Neural progenitor cell (in vitro differentiated cells): Measurements from ENCODE around the gene STAT5B. TPM values are rescaled to one million over a fixed set of nuclear protein-coding genes. Genes with fewer than 3 reads are reported as not detected.

ENCODE experiments used
- DNase-seq: peaks from one replicate; pipeline ENCODE4 v3.0.0-alpha.2; 2016; ENCODE audit warnings: low spot score
- H2AFZ ChIP-seq: fragments of 200-600 bp; sonication (generic); replicated peaks from 2 replicates; pipeline ENCODE4 v1.6.1; 2016; ENCODE audit warnings: antibody characterized with exemption
- H3F3A ChIP-seq: fragments of 200-600 bp; sonication (generic); 2 replicates; pipeline ENCODE4 v1.6.1; 2016; ENCODE audit warnings: antibody characterized with exemption, low read depth
- H3K27ac ChIP-seq: fragments of 200-600 bp; sonication (generic); 2 replicates; pipeline ENCODE4 v1.5.1; 2016; ENCODE audit warnings: mild to moderate bottlenecking
- H3K27me3 ChIP-seq: fragments of 200-600 bp; sonication (generic); 2 replicates; pipeline ENCODE4 v1.6.1; 2016; ENCODE audit warnings: mild to moderate bottlenecking, moderate library complexity
- H3K36me3 ChIP-seq: fragments of 200-600 bp; sonication (generic); 2 replicates; pipeline ENCODE4 v1.5.1; 2016
- H3K4me1 ChIP-seq: fragments of 200-600 bp; sonication (generic); 2 replicates; pipeline ENCODE4 v1.6.1; 2016; ENCODE audit warnings: mixed run types
- H3K4me2 ChIP-seq: fragments of 200-600 bp; sonication (generic); 2 replicates; pipeline ENCODE4 v1.6.1; 2016
- H3K4me3 ChIP-seq: fragments of 200-600 bp; sonication (generic); 2 replicates; pipeline ENCODE4 v1.5.1; 2016
- H3K79me2 ChIP-seq: fragments of 200-600 bp; sonication (generic); 2 replicates; pipeline ENCODE4 v1.6.1; 2016; ENCODE audit warnings: low read depth
- H3K9ac ChIP-seq: fragments of 200-600 bp; sonication (generic); 2 replicates; pipeline ENCODE4 v1.6.1; 2016
- H3K9me3 ChIP-seq: fragments of 200-600 bp; sonication (generic); 2 replicates; pipeline ENCODE4 v1.5.1; 2016; ENCODE audit warnings: low read depth
- H4K20me1 ChIP-seq: fragments of 200-600 bp; sonication (generic); 2 replicates; pipeline ENCODE4 v1.6.1; 2016; ENCODE audit warnings: low read depth
- H3K27ac Mint-ChIP-seq: 3 replicates; pipeline ENCODE4 v1.8.0; 2021; ENCODE audit warnings: mixed read lengths
- H3K27me3 Mint-ChIP-seq: 2 replicates; pipeline ENCODE4 v1.8.0; 2022; ENCODE audit warnings: low read depth, mild to moderate bottlenecking, inconsistent platforms, moderate library complexity, mixed read lengths; ENCODE audit not compliant: insufficient read depth
- H3K36me3 Mint-ChIP-seq: 3 replicates; pipeline ENCODE4 v1.8.0; 2021; ENCODE audit warnings: mixed read lengths
- H3K4me1 Mint-ChIP-seq: 3 replicates; pipeline ENCODE4 v1.8.0; 2021; ENCODE audit warnings: mixed read lengths
- H3K4me3 Mint-ChIP-seq: 3 replicates; pipeline ENCODE4 v1.8.0; 2021; ENCODE audit warnings: mild to moderate bottlenecking, moderate library complexity, mixed read lengths
- H3K9me3 Mint-ChIP-seq: 3 replicates; pipeline ENCODE4 v1.8.0; 2020; ENCODE audit warnings: mixed read lengths
- EZH2 ChIP-seq: fragments of 200-600 bp; sonication (generic); IDR thresholded peaks from 2 replicates; pipeline ENCODE4 v1.6.1; 2017; ENCODE audit warnings: antibody characterized with exemption, mild to moderate bottlenecking, moderate library complexity
- EZH2phosphoT487 ChIP-seq: fragments of 200-600 bp; sonication (generic); IDR thresholded peaks from 2 replicates; pipeline ENCODE4 v1.6.1; 2017; ENCODE audit warnings: antibody characterized with exemption
- total RNA-seq: library from RNA; depleted of rRNA; stranded (reverse); fragments of >200 nt; gene quantifications from 2 replicates; pipeline ENCODE4 v1.2.3, GENCODE V29; 2015; ENCODE audit warnings: low replicate concordance
- TF ChIP-seq, protein P1 (sequence below): fragments of 200-600 bp; sonication (generic); IDR thresholded peaks from 2 replicates; pipeline ENCODE4 v1.5.1; 2017; ENCODE audit warnings: antibody characterized with exemption, mild to moderate bottlenecking

The STAT5B gene
- total RNA-seq, 1 donor from 2014 or later, result 96.4 TPM

DNA sequence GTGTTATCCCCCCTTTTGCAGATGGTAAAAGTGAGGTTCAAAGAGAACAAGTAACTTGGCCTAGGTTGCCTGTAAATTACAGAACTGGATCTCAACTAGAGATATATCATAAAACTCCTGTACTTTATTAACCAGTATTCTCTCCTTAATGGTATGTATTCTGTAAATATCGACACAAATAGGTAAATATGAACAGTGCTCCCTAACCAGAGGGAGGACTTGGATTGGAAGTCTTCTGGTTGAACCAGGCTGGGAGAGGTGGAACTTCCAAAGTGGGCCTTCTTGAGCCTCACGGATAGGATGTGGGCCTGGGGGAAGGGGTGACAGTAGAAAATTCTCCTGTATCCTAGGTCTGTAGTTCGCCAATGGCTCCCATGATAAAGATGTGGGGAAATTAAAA, 19.8 kb upstream of the STAT5B start:
- TF ChIP-seq, protein P1, sequence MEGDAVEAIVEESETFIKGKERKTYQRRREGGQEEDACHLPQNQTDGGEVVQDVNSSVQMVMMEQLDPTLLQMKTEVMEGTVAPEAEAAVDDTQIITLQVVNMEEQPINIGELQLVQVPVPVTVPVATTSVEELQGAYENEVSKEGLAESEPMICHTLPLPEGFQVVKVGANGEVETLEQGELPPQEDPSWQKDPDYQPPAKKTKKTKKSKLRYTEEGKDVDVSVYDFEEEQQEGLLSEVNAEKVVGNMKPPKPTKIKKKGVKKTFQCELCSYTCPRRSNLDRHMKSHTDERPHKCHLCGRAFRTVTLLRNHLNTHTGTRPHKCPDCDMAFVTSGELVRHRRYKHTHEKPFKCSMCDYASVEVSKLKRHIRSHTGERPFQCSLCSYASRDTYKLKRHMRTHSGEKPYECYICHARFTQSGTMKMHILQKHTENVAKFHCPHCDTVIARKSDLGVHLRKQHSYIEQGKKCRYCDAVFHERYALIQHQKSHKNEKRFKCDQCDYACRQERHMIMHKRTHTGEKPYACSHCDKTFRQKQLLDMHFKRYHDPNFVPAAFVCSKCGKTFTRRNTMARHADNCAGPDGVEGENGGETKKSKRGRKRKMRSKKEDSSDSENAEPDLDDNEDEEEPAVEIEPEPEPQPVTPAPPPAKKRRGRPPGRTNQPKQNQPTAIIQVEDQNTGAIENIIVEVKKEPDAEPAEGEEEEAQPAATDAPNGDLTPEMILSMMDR, result no peak
- TF ChIP-seq EZH2, result no peak
- no peak for TF ChIP-seq EZH2phosphoT487
- H3K27me3 ChIP-seq, result no peaks in the 10 kb centered on the region

GRCh38 chr17:42294469-42295398, 18.5 kb upstream of the STAT5B start:
- Histone ChIP-seq H4K20me1 (no peaks in the 10 kb centered on the region), H3K9me3 (no peaks in the 10 kb centered on the region), H3K9ac (no peak overlapping the region), H3K4me2 (no peak overlapping the region), H3K27ac (no peak overlapping the region), H3K4me3 (no peak overlapping the region), H2AFZ (no peak overlapping the region), H3K36me3 (no peaks in the 10 kb centered on the region), H3K27me3 (peaks cover 7% of the 10 kb centered on the region), H3K4me1 (no peaks in the 10 kb centered on the region), H3F3A (no peaks in the 10 kb centered on the region), H3K79me2 (no peaks in the 10 kb centered on the region)
- peak overlapping the region; percentile 11 for H3K4me3 Mint-ChIP-seq
- no peak overlapping the region for H3K27ac Mint-ChIP-seq
- peaks cover 17% of the 10 kb centered on the region for H3K27me3 Mint-ChIP-seq
- no peaks in the 10 kb centered on the region for H3K36me3 Mint-ChIP-seq
- H3K4me1 Mint-ChIP-seq, result peaks cover 3% of the 10 kb centered on the region
- DNase-seq, result no peak
- TF ChIP-seq, protein P1, result no peak
- no peak for TF ChIP-seq EZH2phosphoT487
- no peak for TF ChIP-seq EZH2
- H3K9me3 Mint-ChIP-seq, result no peaks in the 10 kb centered on the region

More for the DNA sequence above, 19.8 kb upstream of the STAT5B start:
- no peak overlapping the region for H3K27ac Mint-ChIP-seq
- peaks cover 3% of the 10 kb centered on the region for H3K4me1 Mint-ChIP-seq
- no peaks in the 10 kb centered on the region for H3F3A ChIP-seq
- H3K4me2 ChIP-seq, result no peak overlapping the region
- no peaks in the 10 kb centered on the region for H3K36me3 Mint-ChIP-seq
- H2AFZ ChIP-seq, result no peak overlapping the region
- H4K20me1 ChIP-seq, result no peaks in the 10 kb centered on the region
- no peaks in the 10 kb centered on the region for H3K9me3 ChIP-seq
- H3K4me1 ChIP-seq, result no peaks in the 10 kb centered on the region
- no peaks in the 10 kb centered on the region for H3K9me3 Mint-ChIP-seq
- peaks cover 17% of the 10 kb centered on the region for H3K27me3 Mint-ChIP-seq
- H3K9ac ChIP-seq, result no peak overlapping the region
- H3K4me3 ChIP-seq, result no peak overlapping the region
- no peaks in the 10 kb centered on the region for H3K79me2 ChIP-seq
- no peak overlapping the region for H3K27ac ChIP-seq
- H3K4me3 Mint-ChIP-seq, result no peak overlapping the region
- no peak for DNase-seq
- no peaks in the 10 kb centered on the region for H3K36me3 ChIP-seq

GRCh38 chr17:42291129-42291528, 14.9 kb upstream of the STAT5B start:
- Histone ChIP-seq H3K4me1 (no peaks in the 10 kb centered on the region), H3K9me3 (no peaks in the 10 kb centered on the region), H3K27me3 (peaks cover 39% of the 10 kb centered on the region), H4K20me1 (no peaks in the 10 kb centered on the region), H3K27ac (no peak overlapping the region), H3K4me3 (no peak overlapping the region), H3K79me2 (no peaks in the 10 kb centered on the region), H3K9ac (no peak overlapping the region), H2AFZ (no peak overlapping the region), H3K36me3 (no peaks in the 10 kb centered on the region), H3K4me2 (no peak overlapping the region), H3F3A (peaks cover 10% of the 10 kb centered on the region)
- peaks cover 15% of the 10 kb centered on the region for H3K4me1 Mint-ChIP-seq
- H3K27me3 Mint-ChIP-seq, result peaks cover 25% of the 10 kb centered on the region
- H3K9me3 Mint-ChIP-seq, result peaks cover 2% of the 10 kb centered on the region
- TF ChIP-seq EZH2phosphoT487, result no peak
- TF ChIP-seq EZH2, result no peak
- TF ChIP-seq, protein P1, result no peak
- no peaks in the 10 kb centered on the region for H3K36me3 Mint-ChIP-seq
- no peak overlapping the region for H3K27ac Mint-ChIP-seq
- no peak overlapping the region for H3K4me3 Mint-ChIP-seq
- DNase-seq, result no peak
